A673 (cell line): Measurements from ENCODE around the gene EMID1. TPM values are rescaled to one million over a fixed set of nuclear protein-coding genes. Genes with fewer than 3 reads are reported as not detected.

Source experiments
- BruUV-seq: library from RNA; stranded (reverse); fragments of 400-500 nt; replicated peaks from 2 replicates; lab custom pipeline; 2021; lab: Mats Ljungman, UMichigan
- CTCF ChIA-PET: fragments of 300-600 bp; sonication (Branson Sonifier 250); formaldehyde crosslinking; loops from one replicate; lab custom pipeline; 2022; ENCODE audit warnings: antibody characterized with exemption; lab: Charles Lee
- POLR2A ChIA-PET: fragments of 300-600 bp; sonication (Branson Sonifier 250); formaldehyde crosslinking; loops from one replicate; lab custom pipeline; 2022; ENCODE audit warnings: antibody characterized with exemption; ENCODE audit not compliant: low non-redundant PET; lab: Charles Lee
- DNase-seq: peaks from one replicate; pipeline ENCODE4 v3.0.0-alpha.2; 2015; ENCODE audit warnings: low spot score
- H3K27ac ChIP-seq: fragments of 200-600 bp; sonication (generic); 2 replicates; pipeline ENCODE4 v1.5.1; 2016; ENCODE audit warnings: mixed run types, low read depth, mild to moderate bottlenecking, mixed read lengths, antibody characterized with exemption, low read length; ENCODE audit not compliant: poor library complexity, severe bottlenecking
- H3K27me3 ChIP-seq: fragments of 200-600 bp; sonication (generic); replicated peaks from 2 replicates; pipeline ENCODE4 v1.6.1; 2017; ENCODE audit warnings: mixed run types, low read depth, mild to moderate bottlenecking, mixed read lengths, antibody characterized with exemption, low read length; ENCODE audit not compliant: insufficient read depth, poor library complexity
- H3K36me3 ChIP-seq: fragments of 200-600 bp; sonication (generic); 2 replicates; pipeline ENCODE4 v1.6.1; 2016; ENCODE audit warnings: mixed run types, mild to moderate bottlenecking, mixed read lengths, antibody characterized with exemption, low read length; ENCODE audit not compliant: insufficient read depth, poor library complexity, severe bottlenecking
- H3K4me1 ChIP-seq: fragments of 200-600 bp; sonication (generic); 2 replicates; pipeline ENCODE4 v1.6.1; 2017; ENCODE audit warnings: mixed run types, mild to moderate bottlenecking, mixed read lengths, antibody characterized with exemption, low read length; ENCODE audit not compliant: insufficient read depth, poor library complexity, severe bottlenecking
- H3K4me3 ChIP-seq: fragments of 200-600 bp; sonication (generic); 2 replicates; pipeline ENCODE4 v1.5.1; 2016; ENCODE audit warnings: low read depth, mixed run types, mild to moderate bottlenecking, mixed read lengths, low read length; ENCODE audit not compliant: poor library complexity, severe bottlenecking
- H3K9me3 ChIP-seq: fragments of 200-600 bp; sonication (generic); 2 replicates; pipeline ENCODE4 v1.6.1; 2016; ENCODE audit warnings: mixed run types, low read depth, mild to moderate bottlenecking, mixed read lengths, antibody characterized with exemption, low read length; ENCODE audit not compliant: poor library complexity, severe bottlenecking
- EZH2 ChIP-seq: fragments of 200-600 bp; sonication (generic); IDR thresholded peaks from 2 replicates; pipeline ENCODE4 v1.6.1; 2017; ENCODE audit warnings: borderline replicate concordance, low read depth, mild to moderate bottlenecking, mixed read lengths, antibody characterized with exemption, low read length; ENCODE audit not compliant: poor library complexity, severe bottlenecking
- intact Hi-C: fragments of 100-400 bp; cut with micrococcal nuclease; formaldehyde crosslinking; loops from one replicate; pipeline ENCODE4 v1.10.0; 2022; ENCODE audit not compliant: unreplicated experiment
- total RNA-seq: library from RNA; stranded (reverse); gene quantifications from 2 replicates; pipeline ENCODE4 v1.2.3, GENCODE V29; 2021
- TF ChIP-seq, protein P1 (sequence below): fragments of 300-800, 200-600 bp; sonication (generic); conservative IDR thresholded peaks from 2 replicates; pipeline ENCODE4 v1.5.1; 2017; ENCODE audit warnings: low read depth, mild to moderate bottlenecking, antibody characterized with exemption, low read length, moderate library complexity, mixed read lengths

Gene EMID1
- total RNA-seq, 1 experiment from 2014 or later, result not detected

DNA sequence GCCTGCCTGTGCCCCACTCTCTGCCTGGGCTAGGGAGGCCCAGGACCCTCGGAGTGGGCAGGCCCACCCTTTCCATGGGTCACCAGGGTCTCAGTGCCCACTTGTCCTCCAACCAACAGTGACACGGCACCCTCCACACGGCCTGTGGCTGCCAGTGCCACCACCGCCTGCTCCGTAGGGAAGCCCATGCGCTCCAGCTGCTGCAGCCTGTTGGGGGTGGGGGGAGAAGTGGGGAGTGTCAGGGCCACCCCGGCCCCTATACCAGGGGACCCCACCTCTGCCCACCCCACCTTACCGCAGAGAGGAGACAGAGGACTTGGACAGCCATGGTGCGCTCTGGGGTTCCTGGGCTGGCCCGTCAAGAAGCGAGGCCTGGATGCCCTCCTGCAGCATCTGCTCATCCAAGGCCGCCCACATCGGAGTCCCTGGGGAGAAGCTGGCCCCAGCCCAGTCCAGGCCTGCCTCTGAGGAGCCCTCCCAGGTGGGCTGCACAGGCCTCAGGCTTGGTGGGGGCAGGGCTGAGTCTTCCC, 54.4 kb downstream of the EMID1 start:
- intact Hi-C loops, result no loop called here
- TF ChIP-seq, protein P1, sequence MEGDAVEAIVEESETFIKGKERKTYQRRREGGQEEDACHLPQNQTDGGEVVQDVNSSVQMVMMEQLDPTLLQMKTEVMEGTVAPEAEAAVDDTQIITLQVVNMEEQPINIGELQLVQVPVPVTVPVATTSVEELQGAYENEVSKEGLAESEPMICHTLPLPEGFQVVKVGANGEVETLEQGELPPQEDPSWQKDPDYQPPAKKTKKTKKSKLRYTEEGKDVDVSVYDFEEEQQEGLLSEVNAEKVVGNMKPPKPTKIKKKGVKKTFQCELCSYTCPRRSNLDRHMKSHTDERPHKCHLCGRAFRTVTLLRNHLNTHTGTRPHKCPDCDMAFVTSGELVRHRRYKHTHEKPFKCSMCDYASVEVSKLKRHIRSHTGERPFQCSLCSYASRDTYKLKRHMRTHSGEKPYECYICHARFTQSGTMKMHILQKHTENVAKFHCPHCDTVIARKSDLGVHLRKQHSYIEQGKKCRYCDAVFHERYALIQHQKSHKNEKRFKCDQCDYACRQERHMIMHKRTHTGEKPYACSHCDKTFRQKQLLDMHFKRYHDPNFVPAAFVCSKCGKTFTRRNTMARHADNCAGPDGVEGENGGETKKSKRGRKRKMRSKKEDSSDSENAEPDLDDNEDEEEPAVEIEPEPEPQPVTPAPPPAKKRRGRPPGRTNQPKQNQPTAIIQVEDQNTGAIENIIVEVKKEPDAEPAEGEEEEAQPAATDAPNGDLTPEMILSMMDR, result no peak
- no TSS peak for BruUV-seq
- CTCF ChIA-PET, result no interaction called here
- Histone ChIP-seq H3K36me3 (peaks cover 26% of the 10 kb centered on the region), H3K27me3 (no peaks in the 10 kb centered on the region), H3K4me3 (no peak overlapping the region), H3K4me1 (no peaks in the 10 kb centered on the region), H3K9me3 (no peaks in the 10 kb centered on the region), H3K27ac (no peak overlapping the region)
- POLR2A ChIA-PET, result no interaction called here
- no peak for DNase-seq

DNA sequence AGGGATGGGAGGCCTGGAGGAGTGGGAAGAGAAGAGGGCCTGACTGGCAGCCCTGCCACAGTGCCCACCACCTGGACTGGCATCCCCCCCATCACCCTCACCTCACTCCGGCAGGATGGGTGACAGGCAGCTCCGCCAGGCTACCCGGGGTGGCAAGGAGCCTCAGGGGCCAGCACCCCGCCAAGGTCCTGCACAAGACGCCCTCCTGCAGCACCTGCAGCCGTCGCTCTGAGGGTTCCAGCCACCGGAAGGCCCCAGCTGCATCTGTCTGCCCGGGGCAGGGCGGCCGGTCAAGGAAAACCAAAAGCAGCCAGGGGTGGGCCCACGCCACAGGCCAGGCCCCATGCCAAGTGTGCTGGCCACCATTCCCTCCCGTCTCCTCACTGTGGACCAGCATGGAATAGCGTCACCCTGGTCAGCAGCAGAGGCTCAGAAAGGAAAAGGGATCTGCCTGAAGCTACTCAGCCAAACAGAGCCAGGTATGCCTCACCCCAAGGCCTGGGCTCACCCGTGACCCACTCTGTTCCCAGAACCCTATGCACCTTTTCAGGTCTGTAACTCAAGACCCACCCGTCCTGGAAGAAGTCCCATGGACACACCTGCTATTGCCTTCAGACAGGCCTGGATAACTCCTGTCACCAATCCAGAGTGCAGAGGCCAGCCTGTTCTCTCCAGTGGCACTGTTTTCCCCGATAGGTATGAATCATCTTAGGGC, 55.1 kb downstream of the EMID1 start:
- no TSS peak for BruUV-seq
- peaks cover 33% of the 10 kb centered on the region for H3K36me3 ChIP-seq
- intact Hi-C loops, result no loop called here
- H3K27me3 ChIP-seq, result no peaks in the 10 kb centered on the region
- no peak for DNase-seq
- no peak overlapping the region for H3K27ac ChIP-seq
- H3K4me1 ChIP-seq, result no peaks in the 10 kb centered on the region
- TF ChIP-seq, protein P1, result no peak
- no peak for TF ChIP-seq EZH2
- no peaks in the 10 kb centered on the region for H3K9me3 ChIP-seq
- ChIA-PET CTCF (no interaction called here), POLR2A (no interaction called here)
- no peak overlapping the region for H3K4me3 ChIP-seq

DNA sequence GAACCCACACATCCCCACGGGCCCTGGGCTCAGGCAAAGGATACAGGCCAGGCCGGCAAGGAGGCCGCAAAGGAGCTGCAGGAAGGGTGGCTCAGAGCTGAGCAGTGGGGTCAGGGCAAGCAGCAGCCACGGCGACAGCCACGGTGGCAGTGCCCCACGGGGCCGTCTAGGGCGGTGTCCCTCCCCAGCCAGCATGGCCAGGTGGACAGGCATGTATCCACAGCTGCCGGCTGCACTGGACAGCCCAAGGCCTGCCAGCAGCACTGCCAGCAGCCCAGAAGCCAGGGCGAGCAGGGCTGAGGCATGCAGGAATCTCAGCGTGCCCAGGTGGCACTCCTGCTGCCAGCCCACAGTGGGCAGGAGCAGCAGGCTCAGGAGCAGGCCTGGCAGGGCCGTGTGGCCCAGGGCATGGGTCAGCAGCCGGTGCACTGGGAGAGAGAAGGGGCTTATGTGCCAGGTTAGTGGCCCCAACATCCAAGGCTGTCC, 58.1 kb downstream of the EMID1 start:
- TF ChIP-seq, protein P1, result no peak
- no peak for TF ChIP-seq EZH2
- BruUV-seq, result no TSS peak
- H3K9me3 ChIP-seq, result no peaks in the 10 kb centered on the region
- H3K36me3 ChIP-seq, result peaks cover 38% of the 10 kb centered on the region
- no peaks in the 10 kb centered on the region for H3K27me3 ChIP-seq
- ChIA-PET CTCF (no interaction called here), POLR2A (no interaction called here)
- peaks cover 9% of the 10 kb centered on the region for H3K4me1 ChIP-seq
- no peak overlapping the region for H3K4me3 ChIP-seq
- no peak for DNase-seq
- intact Hi-C loops, result no loop called here
- no peak overlapping the region for H3K27ac ChIP-seq
